Stimulated activated CD8-positive, alpha-beta memory T cell treated with anti-CD3 and anti-CD28 coated beads, Interleukin-15, amount 100 ng/mL, for 24 hours (primary cell): ENCODE measurements around the gene CYFIP1.

Experiments used
- DNase-seq: peaks from one replicate; pipeline ENCODE4 v3.0.0-alpha.2; 2020; ENCODE audit warnings: low read depth

Gene CYFIP1

DNA sequence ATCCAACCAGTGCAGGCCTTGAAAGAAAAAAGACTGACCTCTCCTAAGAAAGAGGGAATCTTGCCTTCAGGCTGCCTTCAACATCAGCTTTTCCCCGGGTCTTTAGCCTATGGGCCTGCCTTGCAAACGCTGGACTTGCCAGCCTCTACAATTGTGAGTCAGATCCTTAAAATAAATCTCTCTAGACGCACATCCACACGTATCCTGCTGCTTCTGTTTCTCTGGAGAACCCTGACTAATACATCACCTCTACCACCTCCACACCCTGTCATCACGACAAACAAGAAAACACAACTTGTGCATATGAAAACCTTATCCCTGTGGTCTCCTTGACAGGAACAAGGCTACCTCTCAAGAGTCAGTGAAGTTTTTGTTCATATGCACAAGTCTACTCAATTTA lies 11.8 kb downstream of the CYFIP1 start:
- no peak for DNase-seq

DNA sequence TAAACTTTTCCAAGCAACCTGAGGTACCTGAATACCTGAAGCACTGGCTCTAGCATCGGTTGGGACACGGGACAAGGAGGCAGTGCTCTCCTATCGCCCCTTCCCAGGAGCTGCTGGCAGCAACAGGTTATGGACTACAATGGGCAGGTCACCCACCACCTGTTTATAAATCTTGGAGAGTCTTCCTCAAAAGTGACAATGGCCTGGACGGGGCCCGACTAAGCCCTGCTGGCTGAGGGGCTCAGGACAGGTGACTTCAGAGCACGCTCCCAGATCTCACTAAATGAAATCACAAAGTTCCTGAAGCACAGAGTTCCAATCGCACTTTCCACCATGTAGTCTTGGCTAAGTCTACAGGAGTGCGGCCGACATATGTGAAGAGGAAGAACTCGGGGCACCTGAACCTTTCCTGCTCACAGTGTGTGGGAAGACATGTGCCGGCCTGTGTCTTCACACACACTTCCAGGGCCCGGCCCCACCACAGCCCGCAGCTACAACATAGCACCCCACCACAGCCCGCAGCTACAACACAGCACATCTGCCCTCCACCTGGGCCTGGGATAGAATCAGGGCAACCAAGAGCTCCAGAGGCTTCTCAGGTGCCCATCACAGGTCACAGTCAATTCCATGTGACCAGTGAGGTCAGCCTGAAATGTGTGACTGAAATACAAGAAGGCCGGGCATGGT lies 12.9 kb downstream of the CYFIP1 start:
- no peak for DNase-seq

DNA sequence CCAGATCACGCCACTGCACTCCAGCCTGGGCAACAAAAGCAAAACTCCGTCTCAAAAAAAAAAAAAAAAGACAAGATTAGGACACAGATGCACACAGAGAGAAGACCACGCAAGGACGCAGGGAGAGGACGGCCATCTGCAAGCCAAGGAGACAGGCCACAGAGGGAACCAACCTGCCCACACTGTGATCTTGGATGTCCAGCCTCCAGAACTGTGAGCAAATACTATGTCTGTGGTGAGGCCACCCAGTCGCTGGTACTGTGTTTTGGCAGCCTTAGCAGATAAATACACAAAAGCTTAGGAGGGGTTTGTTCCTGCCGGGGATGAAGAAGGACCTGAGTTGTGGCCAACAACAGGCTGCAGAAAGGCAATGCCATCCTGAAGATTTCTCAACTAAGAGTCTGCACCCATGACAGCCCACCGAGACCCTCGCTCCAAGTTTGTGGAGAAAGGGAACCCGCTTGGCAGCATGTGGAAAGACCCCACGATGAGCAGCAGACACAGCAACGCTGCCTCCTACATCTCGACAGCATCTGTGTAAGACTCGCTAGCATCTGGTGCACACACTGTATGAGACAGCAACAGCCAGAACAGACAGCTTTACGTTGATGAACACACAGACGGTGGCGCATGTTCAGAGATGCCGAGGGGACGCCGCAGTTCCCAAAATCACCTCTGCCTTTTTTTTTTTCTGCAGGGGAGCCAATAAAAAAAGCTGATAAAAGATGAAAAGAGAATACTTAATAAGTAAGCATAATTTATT lies 13.7 kb downstream of the CYFIP1 start:
- no peak for DNase-seq

DNA sequence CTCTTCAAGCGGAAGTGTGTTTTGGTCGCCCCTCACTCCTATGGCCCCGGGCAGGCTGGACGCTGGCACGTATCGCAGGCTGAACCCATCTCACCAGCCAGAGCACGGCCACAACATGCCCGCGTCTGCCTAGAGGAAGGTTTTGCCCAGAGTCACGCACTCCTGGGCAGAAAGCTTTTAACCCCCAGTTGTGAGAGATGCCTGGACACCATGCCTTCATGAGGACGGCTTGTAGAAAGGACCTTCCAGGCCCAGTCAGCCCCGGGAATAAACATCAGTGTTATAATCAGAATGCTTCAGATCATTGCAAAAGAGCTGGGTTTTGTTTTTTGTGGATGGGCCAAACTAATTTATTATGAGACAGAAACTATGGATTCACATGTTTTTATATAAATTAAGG lies 16.5 kb downstream of the CYFIP1 start:
- DNase-seq = no peak

DNA sequence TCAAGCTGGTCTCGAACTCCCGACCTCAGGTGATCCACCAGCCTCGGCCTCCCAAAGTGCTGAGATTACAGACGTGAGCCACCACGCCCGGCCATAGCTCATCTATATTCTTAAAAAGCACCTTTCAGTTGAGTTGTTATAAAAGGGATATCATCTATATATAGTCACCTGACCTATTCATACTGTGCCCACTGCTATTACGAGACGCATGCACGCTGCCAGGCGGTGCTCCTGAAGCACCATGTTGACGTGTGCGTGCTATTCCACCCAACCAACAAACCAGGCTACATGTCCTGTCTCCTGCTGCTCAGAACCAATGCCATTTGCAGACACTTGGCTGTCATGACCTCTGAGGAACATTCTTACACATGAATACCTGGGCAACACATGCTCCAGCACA lies 17.6 kb downstream of the CYFIP1 start:
- DNase-seq = no peak

DNA sequence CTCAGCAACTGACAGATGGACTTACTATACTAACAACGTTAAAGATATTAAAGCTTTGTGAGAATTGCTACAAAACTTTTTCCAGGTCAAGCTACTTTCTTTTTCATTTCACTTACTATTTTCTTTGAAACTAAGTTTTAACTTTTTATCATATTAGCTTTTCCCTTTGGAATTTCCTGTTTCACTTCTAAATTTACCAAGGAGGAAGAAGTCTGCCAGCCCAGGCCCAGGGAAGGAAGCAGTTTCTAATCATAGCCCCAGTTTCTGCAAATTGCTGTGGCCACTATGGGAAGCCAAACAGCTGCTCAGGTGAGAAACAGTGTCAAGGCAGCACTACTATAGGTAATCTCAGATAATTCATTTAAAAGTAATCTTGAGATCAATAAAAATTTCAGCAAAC lies 18.4 kb downstream of the CYFIP1 start:
- DNase-seq = no peak

DNA sequence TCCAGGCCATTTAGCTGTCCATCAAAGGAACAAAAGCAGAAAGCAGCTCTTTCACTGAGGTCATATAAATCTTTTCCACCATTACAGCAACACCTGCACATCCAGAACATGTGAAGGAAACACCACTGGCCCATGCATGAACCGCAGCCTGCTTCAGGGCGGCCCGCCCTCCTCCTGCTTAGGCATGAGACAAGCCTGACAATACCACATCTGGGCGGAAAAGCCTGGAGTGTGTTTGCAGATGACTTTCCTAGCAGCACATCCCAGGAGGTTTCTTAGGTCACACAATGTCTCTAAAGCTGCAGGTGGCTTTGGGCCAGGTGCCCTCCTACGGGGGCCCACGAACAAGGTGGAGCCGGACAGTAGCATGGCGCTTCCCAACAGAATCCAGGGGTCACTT lies 19.6 kb downstream of the CYFIP1 start:
- DNase-seq = no peak

DNA sequence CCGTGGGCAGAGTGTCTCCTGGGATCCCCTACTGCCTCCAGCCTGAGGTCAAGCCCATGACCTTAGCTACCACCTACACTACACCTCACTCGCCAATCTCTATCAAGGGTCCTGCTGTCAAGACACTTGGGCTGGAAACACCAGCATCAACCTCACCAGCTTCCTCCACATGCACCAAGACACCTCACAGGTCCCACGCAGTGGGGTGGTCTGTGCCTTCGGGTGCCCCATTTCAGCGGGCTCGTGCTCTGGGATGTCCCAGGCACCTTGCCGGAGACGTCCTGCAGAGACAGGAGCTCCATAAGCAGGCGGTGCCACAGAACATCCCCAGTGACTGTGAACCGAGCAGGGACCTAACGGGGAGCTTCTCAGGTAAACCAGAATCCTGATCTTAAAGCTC lies 20.0 kb downstream of the CYFIP1 start:
- no peak for DNase-seq

DNA sequence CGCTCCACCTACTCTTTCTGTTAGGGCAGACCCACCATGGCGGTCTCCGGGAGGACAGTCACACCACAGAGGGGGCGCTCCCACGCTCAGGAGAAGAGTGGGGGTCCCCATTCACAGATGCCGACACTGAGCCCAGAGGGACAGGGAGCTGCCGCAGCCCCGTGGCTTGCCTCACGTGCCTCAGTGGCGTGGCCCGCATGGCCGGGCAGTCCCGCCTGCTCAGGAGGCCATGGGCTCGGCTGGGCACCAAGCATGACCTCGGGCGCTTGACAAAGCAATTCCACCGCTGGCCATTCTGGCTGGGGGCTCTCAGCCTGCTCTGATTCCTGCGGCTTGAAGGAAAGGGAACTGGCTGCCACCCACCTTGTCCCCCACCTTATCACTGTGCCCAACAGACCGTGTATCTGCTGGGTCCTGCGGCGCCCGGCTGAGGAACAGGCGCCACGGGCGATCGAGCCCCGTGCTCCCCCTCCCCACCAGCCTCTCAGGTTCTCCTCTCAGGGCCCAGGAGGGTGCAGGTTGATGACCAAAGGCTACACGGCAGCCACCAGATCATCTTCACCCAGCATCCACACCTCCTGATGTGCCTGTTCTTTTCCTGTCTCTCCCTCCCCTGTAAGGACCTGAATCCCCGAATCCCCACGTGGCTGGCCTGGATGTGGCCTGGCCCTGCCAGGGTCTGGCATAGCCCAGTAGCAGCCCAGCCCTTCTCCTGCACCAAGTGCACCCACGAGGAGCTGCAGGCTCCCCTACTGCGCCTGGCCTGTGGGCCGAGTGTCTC lies 20.7 kb downstream of the CYFIP1 start:
- DNase-seq = no peak

DNA sequence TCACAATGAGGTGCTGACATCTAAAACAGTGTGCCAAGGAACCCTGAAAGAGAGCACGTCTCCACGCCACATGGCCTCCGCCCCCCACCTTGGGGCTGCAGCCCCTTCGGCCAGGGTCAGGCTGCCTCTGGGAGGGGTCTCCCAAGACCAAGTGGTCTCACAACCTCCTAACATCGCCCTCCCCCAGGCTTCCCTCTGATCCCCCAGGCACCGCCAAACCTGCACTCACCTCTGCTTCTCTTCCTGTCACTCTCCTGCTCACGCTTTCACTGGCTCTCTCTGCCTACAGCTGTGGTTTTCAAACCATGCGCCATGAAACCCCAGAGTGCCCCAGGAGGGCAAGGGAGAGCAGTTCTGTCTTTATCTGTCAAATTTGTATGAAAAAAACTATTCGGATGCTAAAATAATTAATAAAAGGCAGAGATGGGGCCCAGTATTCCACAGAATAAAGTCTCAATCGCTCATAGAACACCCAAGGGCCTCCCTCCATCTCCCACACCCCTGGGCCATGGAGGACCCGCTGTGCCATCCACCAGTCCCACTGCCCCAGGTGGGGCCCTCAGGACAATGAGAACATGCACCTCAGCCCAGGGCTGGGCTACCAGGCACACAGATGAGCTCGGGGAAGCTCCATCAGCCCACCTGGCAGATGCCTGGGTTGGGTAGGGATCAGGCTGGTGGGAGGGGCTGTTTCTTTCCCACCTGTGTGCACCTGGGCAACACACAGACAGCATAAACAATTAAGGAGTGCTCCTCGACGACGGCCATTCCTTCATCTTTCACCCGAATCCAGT lies 21.5 kb downstream of the CYFIP1 start:
- DNase-seq = no peak

DNA sequence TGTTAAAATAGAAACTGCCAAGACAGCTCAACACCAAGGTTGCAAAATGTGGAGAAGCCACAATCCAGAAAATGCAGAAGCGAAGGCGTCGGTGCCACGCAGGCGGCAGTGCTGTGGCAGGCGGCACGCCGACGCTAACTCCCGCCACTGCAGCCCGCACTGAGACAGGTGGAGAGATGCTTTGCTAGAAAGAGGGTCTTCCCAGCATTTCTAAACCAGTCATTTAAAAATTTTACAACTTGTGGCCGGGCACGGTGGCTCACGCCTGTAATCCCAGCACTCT lies 23.2 kb downstream of the CYFIP1 start:
- DNase-seq = no peak

DNA sequence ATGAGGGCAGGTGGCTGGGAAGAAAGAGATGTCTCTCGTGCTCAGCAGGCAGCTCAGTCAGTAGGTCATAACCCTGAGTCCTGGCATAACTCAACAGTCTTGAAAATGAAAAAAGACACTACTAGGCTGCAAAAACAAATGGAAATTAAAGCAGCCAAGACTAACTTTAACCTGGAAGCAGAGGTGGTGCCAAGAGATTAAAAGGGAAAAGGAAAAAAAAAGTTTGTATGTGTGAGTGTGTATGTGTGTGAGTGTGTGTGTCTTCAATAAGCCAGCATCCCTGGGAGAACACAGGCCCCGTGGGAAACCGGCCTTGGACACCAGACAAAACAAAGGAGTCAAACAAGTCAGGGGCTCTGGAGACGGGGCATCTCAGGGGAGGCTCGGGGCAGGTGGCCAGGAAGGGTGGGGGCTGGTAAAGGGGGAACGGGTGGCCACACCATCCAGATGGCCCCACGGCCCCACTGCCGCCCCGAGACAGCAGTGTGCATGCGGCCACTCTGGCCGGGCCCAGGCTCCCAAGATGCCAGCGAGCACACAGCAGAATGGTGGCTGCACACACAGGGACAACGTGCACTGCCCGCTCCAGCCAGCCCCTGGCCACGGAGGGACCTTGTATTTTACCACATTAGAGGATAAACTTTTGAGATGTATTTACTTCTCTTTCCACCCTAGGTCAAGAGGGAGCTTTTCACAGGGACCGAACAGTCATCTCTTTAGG lies 23.8 kb downstream of the CYFIP1 start:
- DNase-seq = no peak

DNA sequence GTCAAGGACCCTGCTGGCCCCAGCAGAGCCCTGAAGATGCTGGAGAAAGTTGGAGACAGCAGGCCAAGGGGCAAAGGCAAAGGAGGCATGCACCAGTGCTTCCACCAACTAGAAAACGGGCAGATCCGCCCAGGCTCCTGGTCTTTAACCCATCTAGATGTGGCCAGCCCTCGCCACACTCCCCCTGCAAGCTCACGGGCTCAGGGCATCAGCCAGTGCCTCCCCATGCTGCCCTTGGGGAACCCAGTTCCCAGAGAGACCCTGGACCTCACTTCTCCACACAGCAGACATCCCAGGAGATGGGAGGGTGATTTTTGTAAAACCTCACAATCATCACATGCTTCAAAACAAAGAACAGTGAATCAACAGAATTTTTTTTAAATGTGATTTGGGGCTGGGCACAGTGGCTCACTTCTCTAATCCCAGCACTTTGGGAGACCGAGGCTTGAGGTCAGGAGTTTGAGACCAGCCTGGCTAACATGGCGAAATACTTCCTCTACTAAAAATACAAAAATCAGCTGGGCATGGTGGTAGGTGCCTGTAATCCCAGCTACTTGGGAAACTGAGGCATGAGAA lies 24.5 kb downstream of the CYFIP1 start:
- no peak for DNase-seq

DNA sequence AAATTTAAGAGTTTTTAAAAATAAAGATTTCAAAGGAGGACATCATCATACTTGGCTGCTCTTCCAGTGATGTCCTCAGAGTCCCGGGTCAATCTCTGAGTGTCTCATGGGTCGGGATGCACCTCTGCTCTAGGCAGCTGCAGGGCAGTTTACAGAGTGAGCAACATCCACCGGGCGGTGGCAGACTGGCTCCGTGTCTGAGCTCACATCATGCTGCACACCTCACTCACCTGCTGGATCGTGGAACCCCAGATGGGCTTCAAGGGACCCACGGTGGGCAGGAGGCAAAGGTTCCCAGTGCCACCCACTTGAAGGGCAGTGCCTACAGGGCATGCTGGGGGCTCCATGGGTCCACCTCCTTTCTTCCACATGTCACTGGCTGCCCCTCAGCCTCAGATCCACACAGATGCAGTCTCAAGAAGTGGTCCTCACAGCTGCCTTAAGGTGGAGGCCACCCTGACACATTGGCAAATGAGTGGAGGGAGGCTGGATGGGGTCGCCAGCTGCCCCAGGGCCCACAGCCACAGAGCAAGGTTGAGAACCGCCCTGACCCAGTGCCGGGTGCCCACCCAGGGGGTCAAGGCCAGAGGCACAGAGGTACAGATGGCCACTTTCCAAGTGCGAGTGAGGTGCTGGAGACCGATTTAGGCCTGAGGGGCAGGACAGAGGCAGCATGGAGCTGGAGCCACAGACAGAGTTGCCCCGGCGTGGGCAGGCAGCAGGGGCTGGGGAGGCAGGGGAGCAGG lies 25.2 kb downstream of the CYFIP1 start:
- no peak for DNase-seq

DNA sequence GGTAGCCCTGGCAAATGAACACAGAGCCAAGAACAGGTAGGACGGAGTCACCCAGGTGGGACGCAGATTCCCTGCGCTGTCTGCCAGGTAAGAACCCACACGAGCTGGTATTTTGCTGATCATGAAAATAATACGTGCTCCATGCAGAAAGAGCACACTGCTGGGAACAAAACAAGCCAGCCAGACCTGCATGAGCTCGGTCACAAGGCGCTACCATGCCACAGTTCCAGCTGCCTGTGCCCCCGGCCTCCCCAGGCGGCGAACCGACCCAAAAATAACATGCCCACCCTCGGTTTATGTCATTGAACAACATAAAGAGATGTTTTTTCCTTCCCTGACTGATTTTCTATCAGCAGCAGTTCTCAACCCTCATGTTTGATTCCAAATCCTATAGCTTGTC lies 25.8 kb downstream of the CYFIP1 start:
- no peak for DNase-seq

DNA sequence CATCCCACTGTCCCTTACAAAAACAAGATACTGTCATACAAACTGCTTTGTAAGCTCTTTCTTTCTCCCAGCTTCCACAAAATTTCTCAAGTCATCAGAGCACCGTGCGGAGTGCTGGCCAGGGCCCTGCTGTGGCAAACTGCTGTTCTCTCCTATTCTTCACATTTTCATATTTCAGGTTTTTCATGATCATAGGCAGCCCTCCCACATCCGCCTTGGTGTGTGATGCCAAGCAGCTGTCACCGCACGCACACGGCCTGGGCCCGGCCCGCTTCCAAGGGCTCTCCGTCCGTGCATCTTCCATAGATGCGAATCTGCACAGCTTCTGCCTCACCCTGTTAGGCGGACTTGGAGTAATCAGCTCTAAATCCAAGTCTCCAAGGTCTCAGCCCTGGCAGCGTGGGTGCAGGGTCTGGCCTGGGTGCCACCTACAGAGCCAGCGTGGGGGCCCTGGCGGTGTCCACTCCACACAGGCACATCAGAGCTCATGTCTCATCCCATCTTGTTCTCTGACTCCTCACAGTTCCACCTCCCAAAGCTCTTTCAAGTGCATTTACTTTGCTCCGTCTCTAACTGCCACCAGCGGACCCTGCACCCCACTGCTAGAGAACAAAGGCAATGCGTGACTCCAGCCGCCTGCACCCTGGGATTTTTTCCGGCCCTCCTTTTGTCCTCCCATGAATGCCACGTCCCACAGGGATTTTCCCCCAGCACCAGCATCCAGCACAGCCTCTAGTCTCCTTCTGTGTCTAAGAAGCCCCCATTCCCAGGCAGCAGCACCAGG lies 27.2 kb downstream of the CYFIP1 start:
- DNase-seq = no peak

DNA sequence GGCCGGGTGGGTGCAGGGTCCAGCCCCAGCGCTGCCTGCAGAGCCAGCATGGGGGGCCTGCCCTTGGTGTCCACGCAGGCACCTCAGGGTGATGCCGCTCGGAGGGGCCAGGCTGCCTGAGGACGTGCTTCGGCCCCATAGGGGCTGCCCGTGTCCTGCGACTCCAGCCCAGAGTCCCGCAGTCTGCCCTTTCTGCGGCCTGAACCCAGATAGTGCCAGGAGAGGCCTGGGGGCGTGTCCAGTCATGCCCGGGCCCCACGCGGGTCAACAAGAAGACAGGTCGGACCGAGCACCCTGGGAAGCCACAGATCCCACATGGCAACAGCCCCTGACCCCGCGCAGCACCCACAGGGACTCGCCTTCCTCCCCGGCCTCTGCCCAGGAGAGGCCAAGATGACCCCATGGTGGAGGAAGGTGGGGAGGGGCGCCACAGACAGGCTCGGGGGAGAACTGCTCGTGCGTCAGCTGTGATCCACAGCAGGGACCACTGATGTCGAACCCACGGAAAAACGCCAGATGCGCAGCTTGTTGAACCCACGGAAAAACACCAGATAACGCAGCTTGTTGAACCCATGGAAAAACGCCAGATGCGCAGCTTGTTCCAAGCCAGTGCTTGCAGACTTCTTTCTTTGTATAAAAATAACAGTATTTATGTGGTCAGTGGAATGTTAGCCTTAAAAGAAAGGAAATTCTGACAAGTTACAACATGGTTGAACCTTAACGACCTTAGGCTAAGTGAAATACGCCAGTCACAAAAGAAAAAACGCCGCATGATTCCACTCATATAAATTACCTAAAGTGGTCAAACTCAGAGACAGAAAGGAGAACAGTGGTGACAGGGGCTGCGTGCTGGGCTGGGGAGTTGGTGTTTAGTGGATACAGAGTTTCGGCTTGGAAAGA lies 28.5 kb downstream of the CYFIP1 start:
- DNase-seq = no peak

DNA sequence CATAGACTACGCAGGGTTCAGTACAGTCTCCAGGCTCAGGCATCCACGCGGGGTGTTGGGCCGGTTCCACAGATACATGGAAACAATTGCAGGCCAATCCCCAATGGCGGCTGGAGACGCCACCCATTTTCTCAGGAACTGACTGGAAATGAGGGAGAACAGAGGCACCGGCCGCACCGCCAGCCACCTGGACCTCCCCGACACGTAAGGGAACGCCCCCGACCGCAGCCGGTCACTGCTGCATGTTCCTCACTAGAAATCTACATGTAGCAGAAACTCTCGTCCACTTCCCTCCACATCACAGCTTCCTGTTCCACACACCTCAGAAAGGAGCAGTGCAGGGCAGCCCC lies 29.2 kb downstream of the CYFIP1 start:
- DNase-seq = no peak
